Measurements from ENCODE around the gene RAF1.

DNA sequence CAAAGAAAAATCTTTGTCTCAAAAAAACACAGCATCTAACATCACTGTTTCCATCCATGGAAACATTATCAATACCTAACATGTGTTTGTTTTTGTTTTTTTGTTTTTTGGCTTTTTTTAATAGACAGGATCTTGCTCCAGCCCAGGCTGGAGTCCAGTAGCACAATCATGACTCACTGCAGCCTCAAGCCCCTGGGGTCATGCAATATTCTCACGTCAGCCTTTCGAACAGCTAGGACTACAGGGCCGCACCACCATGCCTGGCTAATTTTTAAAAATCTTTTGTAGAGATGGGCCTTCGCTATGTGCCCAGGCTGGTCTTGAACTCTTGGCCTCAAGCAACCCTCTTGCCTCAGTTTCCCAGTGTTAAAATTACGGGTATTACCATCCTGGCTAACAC is 52.8 kb downstream of the RAF1 start:
- TF ChIP-seq POLR2AphosphoS5 (IDR thresholded peaks at IDR 0.05; ENCODE audit: borderline replicate concordance, low read depth, low read length): no peak
- TF ChIP-seq EZH2 (IDR thresholded peaks at IDR 0.05): no peak
- TF ChIP-seq FOXP2 (optimal IDR thresholded peaks at IDR 0.05; ENCODE audit: control extremely low read depth, extremely low read length, insufficient read depth): no peak

Data from SK-N-MC (cell line).